HG03354 (cell line): ENCODE results near the gene C9orf85.
A peak's percentile ranks its signal among the peaks of the same experiment; 100 is the strongest.
"Not testable (repeated sequence)": the region's sequence is repeated elsewhere in the genome, so short reads cannot be mapped to it uniquely, and the experiment has no call there.

Source experiments
- ATAC-seq: cut with Tn5 transposase; IDR thresholded peaks from one replicate; pipeline ENCODE4 v1.9.1; 2021; ENCODE audit warnings: mild to moderate bottlenecking; ENCODE audit not compliant: unreplicated experiment, poor library complexity, severe bottlenecking

C9orf85 gene

DNA sequence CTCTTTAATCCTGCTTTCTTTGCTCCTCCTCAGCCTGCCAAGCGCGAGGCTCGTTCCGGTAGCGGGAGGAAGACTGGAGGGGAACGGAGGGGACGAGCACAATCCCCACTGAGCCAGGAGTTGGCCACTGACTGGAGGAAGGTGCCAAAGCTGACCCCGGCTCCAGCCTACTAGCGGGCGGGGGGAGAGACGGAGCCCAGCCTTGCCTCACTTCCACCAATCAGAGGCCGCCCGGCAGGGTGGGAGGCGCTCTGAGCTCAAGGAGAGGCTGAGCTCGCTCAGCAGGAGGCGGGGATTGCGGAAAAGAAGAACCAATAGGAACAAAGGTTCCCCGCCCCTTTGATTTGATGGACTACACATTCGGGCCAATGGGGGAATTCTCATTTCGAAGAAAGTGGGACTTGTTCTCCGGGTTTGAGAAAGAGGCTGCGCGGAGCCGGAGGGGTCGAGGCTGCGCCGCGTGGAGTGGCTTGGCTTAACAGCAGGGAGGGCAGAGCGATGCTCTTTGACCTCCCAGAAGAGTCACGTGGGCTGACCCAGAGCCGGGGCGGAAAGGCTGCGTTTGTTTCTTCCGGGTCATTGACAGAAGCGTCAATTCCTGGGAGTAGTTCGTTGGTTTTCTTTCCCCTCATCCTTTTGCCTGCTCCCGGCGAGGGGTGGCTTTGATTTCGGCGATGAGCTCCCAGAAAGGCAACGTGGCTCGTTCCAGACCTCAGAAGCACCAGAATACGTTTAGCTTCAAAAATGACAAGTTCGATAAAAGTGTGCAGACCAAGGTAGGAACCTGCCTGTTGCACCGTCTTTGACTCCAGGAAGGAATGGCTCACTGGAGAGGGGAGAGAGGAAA, at the start of gene C9orf85, which contains the start of gene ABHD17B:
Gene C9orf85, plus strand, starts transcription at position 579 of the 847 bp plus-strand sequence. Its CDS starts 96 bp downstream, at position 675.
Gene ABHD17B, minus strand, starts transcription at position 133 of the 847 bp plus-strand sequence. CDS start 36,113 bp downstream, outside the sequence.
- peak; percentile 94 for ATAC-seq

- no peak for ATAC-seq
Observed at GRCh38 chr9:71863631-71864030, 47.8 kb upstream of the C9orf85 start.

DNA sequence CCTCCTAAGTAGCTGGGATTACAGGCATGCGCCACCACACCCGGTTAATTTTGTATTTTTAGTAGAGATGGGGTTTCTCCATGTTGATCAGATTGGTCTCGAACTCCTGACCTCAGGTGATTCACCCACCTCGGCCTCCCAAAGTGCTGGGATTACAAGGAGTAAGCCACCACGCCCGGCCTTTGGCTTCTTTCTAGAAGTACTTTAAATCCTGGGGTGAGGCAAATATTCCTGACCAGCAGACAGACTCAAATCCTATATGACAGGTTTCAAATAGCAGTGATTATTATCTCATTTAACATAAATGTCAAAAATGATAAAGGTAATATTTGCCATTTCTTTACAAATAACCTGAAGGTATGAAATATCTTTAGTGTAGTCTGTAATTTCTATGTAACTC, 36.1 kb upstream of the C9orf85 start:
- ATAC-seq, result no peak

DNA sequence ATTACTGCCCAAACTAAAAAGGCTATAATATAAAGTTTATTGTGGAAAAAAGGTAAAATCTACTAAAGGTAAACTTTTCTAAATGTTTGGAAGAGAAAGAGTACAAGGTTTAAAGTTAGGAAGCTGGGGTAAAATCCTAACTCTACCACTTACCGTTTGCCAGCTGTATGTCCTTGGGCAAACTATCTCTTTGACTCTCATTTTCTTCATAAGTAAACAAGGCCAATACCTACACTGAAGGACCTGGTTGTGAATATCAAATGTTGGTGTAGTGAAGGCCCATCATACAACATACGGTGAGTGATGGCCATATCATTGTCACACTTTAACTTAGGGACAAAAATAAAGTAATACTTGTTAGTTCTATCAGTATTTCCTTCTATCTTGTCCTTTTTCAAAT, 35.3 kb upstream of the C9orf85 start:
- ATAC-seq, result no peak

GRCh38 chr9:71876829-71877228, 34.6 kb upstream of the C9orf85 start:
- no peak for ATAC-seq

DNA sequence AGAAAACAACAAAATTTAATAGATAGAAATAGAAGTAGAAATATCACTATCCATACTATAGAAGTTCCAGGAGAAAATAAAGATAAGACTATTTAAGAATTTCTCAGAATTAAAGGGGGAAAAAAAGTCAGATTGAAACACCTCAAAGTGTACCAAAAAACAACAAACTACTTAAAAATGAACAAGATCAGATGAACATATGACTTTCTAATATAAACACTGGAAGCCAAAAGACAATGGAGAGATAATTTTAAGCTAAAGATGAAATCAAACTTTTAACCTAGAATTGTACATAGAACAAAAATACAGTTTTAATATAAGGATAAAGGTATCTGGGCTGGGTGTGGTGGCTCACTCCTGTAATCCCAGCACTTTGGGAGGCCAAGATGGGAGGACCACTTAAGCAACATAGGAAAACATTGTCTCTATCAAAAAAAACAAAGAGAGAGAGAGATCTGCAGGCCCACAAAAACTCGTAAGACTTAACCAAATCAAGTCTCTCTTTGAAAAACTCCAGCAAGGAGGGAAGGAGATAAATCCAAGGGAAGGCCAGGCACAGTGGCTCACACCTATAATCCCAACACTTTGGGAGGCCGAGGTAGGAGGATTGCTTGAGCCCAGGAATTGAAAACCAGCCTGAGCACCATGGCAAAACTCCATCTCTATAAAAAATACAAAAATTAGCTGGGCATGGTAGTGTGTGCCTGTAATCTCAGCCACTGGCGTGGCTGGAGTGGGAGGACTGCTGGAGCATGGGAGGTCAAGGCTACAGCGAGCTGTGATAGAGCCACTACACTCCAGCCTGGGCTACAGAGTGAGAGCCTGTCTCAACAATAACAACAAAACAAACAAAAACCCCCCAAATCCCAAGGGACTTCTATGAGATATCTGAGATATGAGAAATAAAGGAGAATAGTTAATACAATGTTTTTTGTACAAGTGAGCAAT, 32.8 kb upstream of the C9orf85 start:
- no peak for ATAC-seq

DNA sequence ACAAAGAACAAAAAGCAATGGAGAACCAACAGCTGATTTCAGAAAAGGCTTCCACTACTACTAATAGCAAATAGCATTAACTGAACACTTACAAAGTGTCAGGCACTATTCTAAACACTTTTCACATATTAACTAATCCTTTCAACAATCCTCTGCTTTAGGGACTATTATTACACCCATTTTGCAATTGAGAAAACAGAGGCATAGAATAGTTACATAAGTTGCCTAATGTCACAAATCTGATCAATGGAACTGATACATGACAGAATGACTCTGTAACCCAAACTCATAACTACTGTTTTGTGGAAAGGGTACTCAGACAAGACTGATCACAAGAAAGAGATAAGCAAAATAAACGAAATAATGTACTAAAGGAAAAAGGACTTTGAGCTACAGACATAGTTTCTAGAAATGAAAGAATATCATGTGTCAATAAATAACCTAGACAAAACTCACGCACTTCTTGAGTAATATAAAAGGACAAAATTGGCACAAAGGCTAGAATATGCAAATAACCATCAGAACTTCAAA, 31.7 kb upstream of the C9orf85 start:
- ATAC-seq, result no peak

DNA sequence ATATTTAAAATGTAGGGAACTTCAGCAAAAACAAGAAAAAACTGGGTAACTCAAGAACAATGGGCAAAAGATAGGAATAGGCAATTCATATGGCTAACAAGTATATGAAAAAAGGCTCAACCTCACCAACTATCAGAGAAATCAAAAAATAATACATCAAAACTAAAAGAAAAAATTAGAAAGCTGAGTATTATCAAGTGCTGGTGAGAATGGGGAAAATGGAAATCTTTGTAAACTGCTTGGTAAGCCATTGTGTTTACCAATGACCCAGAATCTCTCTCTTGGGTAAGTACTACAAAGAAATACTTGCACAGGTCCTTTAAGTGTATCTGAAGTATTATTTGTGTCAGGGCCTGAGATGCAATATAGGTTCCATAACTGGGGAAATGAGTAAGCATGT, 27.4 kb upstream of the C9orf85 start:
- ATAC-seq, result no peak

- ATAC-seq, result peak; percentile 40
Observed at GRCh38 chr9:71885467-71885866, 26.0 kb upstream of the C9orf85 start.

GRCh38 chr9:71886015-71886414, 25.4 kb upstream of the C9orf85 start:
- ATAC-seq, result no peak

GRCh38 chr9:71886541-71886940, 24.9 kb upstream of the C9orf85 start:
- no peak for ATAC-seq

DNA sequence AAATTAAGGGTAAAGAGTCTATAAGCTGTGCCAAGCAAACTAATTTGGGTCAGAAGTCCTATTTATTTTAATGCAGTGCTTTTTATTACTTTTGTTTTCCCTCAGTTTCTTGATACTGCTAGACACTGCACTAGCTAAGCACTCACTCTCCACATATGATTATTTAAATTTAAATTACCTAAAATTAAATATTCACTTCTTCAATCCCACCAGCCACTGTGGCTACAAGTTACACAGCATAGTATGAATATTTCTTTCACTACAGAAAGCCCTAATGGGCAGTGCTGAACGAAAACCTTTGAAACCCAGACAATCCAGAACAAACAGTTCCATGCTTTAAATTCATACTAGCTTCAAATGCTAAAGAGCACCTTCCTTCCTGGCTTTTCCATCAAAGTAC, 24.1 kb upstream of the C9orf85 start:
- no peak for ATAC-seq

DNA sequence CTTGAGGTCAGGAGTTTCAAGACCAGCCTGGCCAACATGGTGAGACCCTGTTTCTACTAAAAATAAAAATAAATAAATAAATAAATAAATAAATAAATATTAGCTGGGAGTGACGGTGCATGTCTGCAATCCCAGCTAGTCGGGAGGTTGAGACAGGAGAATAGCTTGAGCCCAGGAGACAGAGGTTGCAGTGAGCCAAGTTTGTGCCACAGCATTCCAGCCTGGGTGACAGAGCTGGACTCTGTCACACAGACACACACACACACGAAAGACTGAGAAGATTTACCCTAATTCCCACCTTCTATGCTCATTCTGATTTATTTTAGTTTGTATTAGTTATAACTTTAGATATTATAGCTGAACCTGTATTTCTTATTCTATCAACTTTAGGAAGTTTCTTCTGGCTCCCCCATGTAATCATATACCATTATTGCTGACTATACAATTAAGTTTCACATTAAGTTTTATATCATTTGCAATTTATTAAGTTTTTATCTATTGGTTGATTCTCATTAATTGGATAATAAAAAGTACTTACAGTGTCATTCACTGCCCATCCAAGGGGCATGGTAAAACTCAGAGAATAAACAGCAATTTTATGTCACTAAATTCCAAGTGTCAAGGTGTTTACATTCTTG, 21.3 kb upstream of the C9orf85 start:
- ATAC-seq, result no peak

DNA sequence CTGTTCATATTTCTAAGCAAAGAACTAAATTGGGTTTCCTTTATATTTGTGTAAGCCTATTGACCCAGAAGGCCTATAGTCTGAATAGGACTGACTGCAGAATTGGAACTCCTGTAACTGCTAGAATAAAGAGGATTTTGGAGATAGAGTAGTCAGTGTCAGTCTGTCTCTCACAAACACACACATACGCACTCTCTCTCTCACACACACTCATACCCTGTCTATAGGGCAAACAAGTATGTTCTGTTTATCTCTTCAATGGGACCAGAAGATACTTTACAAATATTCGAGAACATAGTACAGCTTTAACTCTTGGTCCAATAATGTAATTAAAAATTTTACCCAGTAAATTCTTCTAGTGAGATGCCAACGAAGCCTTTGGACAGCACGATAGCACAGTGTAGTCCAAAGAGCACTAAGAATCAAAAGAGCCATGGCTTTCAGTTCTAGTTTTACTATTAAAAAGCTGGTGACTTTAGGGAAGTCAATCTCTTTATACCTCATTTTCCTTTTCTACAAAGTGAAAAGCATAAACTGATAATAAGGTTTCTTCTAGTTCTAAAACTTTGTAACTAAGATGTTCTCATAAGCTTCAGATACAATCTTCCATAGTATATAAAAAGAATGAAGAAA, 19.8 kb upstream of the C9orf85 start:
- ATAC-seq, result peak; percentile 43

- ATAC-seq, result peak; percentile 47
Observed at GRCh38 chr9:71895117-71895516, 16.3 kb upstream of the C9orf85 start.

DNA sequence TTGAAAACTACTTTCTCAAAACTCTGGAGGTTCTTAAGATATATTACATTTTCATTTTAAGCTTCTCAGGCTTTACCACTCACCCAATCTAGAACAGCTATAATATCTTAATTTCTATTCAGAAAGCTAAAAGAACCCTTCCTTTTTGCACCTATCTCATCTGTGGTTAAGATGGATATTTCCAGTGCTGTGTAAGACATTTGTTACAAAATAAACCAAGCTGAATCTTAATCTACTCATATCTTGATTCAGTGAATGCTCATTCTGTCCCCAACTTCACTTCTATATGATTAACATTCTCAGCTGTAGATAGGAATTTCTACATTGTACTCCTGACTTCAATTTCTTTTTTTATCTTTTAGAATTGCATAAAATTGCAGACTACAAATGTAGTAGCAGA, 15.5 kb upstream of the C9orf85 start:
- no peak for ATAC-seq

- ATAC-seq, result no peak
Observed at GRCh38 chr9:71896761-71897160, 14.7 kb upstream of the C9orf85 start.

DNA sequence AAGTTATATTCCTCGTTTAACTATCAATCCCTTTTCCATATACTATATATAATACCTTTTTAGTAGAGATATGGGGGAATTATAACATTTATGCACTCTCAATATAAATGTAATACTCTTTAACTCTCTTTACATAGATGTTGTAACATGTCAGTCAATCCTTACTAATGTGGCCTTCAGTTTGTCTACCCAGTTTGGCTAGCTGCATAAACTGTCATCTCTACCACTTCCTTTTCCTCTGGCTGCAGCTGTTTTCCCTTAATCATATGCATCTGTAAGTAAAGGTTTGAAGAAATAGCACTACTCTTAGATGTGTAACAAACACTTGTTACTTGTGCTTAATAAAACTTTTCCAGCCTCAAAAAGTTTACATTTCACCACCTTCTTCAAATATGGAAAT, 13.9 kb upstream of the C9orf85 start:
- ATAC-seq, result peak; percentile 63

GRCh38 chr9:71898756-71899155, 12.7 kb upstream of the C9orf85 start:
- not testable (repeated sequence) for ATAC-seq
